GM04504 (cell line): ENCODE measurements around the gene SYT3.
"Not testable (repeated sequence)": the region's sequence is repeated elsewhere in the genome, so short reads cannot be mapped to it uniquely, and the experiment has no call there.

Experiments
- DNase-seq: peaks from one replicate; pipeline ENCODE4 v3.0.0-alpha.2; 2012; ENCODE audit warnings: low read depth

SYT3 gene

GRCh38 chr19:50602935-50603334 is 36.7 kb downstream of the SYT3 start:
- DNase-seq = no peak

- no peak for DNase-seq
Measured at GRCh38 chr19:50602496-50602895, 37.2 kb downstream of the SYT3 start.

GRCh38 chr19:50602089-50602422 is 37.6 kb downstream of the SYT3 start:
- no peak for DNase-seq

GRCh38 chr19:50601407-50602088 is 38.1 kb downstream of the SYT3 start:
- DNase-seq = no peak

GRCh38 chr19:50599427-50599826 is 40.3 kb downstream of the SYT3 start:
- DNase-seq = no peak

GRCh38 chr19:50590191-50590590 is 49.5 kb downstream of the SYT3 start:
- no peak for DNase-seq

GRCh38 chr19:50581795-50582660 is 57.7 kb downstream of the SYT3 start:
- DNase-seq = not testable (repeated sequence)

GRCh38 chr19:50580970-50581634 is 58.6 kb downstream of the SYT3 start:
- DNase-seq = no peak

GRCh38 chr19:50580240-50580639 is 59.4 kb downstream of the SYT3 start:
- DNase-seq = no peak

- DNase-seq = not testable (repeated sequence)
Measured at GRCh38 chr19:50576769-50577168, 62.9 kb downstream of the SYT3 start.

GRCh38 chr19:50573741-50574461 is 65.8 kb downstream of the SYT3 start:
- DNase-seq = no peak
